Activated B cell treated with CpG ODN at 0.5 μM for 24 hours (primary cell): ENCODE results near the gene LONP1. TPM values are rescaled to one million over a fixed set of nuclear protein-coding genes. Genes with fewer than 3 reads are reported as not detected.
"Not testable (repeated sequence)": the region's sequence is repeated elsewhere in the genome, so short reads cannot be mapped to it uniquely, and the experiment has no call there.

Experiments
- ATAC-seq: fragments of 200-7000 bp; cut with Tn5 transposase; one replicate; pipeline ENCODE4 v1.10.0; 2021; ENCODE audit warnings: low read depth, mild to moderate bottlenecking, moderate library complexity
- CTCF ChIA-PET: fragments of 350-600 bp; sonication (Branson Sonifier 250); formaldehyde crosslinking; loops from one replicate; lab custom pipeline; 2021; ENCODE audit warnings: antibody characterized with exemption; lab: Charles Lee
- POLR2A ChIA-PET: fragments of 350-600 bp; sonication (Branson Sonifier 250); formaldehyde crosslinking; loops from one replicate; lab custom pipeline; 2021; ENCODE audit warnings: antibody characterized with exemption; lab: Charles Lee
- DNase-seq: peaks from one replicate; pipeline ENCODE4 v3.0.0; 2022
- H3K27ac Mint-ChIP-seq: one replicate; pipeline ENCODE4 v1.8.0; 2020; ENCODE audit warnings: mixed read lengths
- H3K27me3 Mint-ChIP-seq: one replicate; pipeline ENCODE4 v1.8.0; 2021; ENCODE audit warnings: mixed read lengths
- H3K36me3 Mint-ChIP-seq: one replicate; pipeline ENCODE4 v1.8.0; 2021; ENCODE audit warnings: low read depth, mixed read lengths
- H3K4me1 Mint-ChIP-seq: one replicate; pipeline ENCODE4 v1.8.0; 2021; ENCODE audit warnings: mixed read lengths
- H3K4me3 Mint-ChIP-seq: one replicate; pipeline ENCODE4 v1.8.0; 2020; ENCODE audit warnings: mild to moderate bottlenecking, mixed read lengths
- H3K9me3 Mint-ChIP-seq: one replicate; pipeline ENCODE4 v1.8.0; 2020; ENCODE audit warnings: mixed read lengths
- CTCF ChIP-seq: fragments of 200-600 bp; IDR thresholded peaks from one replicate; pipeline ENCODE4 v1.8.0; 2022; ENCODE audit warnings: antibody characterized with exemption, mild to moderate bottlenecking
- intact Hi-C: fragments of 100-400 bp; cut with micrococcal nuclease; formaldehyde crosslinking; loops from one replicate; pipeline ENCODE4 v1.15.1; 2024
- total RNA-seq: library from RNA; stranded (reverse); gene quantifications from 2 replicates; pipeline ENCODE4 v1.2.3, GENCODE V29; 2022

The LONP1 gene
- total RNA-seq, 1 donor from 2014 or later: 72.9 TPM

GRCh38 chr19:5706876-5707573 lies 12.9 kb downstream of the LONP1 start:
- H3K9me3 Mint-ChIP-seq: no peaks in the 10 kb centered on the region
- no peaks in the 10 kb centered on the region for H3K4me1 Mint-ChIP-seq
- peaks cover 68% of the 10 kb centered on the region for H3K36me3 Mint-ChIP-seq
- ChIA-PET POLR2A (interaction anchor here (1.2 kb wide), 1 partner anchor 18 kb away, joined by 3 read pairs; the partner anchor contains the start of gene RPL36), CTCF (no interaction called here)
- no peak overlapping the region for H3K27ac Mint-ChIP-seq
- H3K27me3 Mint-ChIP-seq: no peaks in the 10 kb centered on the region
- ATAC-seq (no peak), DNase-seq (no peak)
- TF ChIP-seq CTCF: no peak
- H3K4me3 Mint-ChIP-seq: no peak overlapping the region
- intact Hi-C loops: no loop called here

DNA sequence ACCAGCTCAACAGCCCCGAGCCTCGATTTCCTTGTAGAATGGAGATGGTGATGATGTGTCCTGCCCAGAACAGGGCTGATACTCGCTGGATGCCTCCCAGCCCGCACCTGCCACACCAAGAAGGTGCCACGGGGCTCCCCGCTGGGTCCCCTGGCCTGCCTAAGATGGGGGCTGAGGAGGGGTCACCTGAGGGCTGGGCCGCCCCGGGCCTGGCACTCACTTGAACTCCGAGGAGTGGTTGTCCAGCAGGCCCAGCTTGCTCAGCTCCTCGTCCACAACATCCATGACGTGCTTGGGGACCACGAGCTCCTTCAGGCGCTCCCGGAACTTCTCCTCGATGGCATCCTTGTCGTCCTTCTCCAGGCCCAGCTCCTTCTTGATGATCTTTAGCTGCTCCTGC lies 14.4 kb downstream of the LONP1 start:
- TF ChIP-seq CTCF: no peak
- H3K4me3 Mint-ChIP-seq: no peak overlapping the region
- H3K9me3 Mint-ChIP-seq: no peaks in the 10 kb centered on the region
- POLR2A ChIA-PET: interaction anchor here (0.7 to 1.8 kb wide), 2 partner anchors 13 to 83 kb away, joined by 4 to 6 read pairs; no protein-coding TSS in a partner anchor
- H3K27ac Mint-ChIP-seq: no peak overlapping the region
- peaks cover 67% of the 10 kb centered on the region for H3K36me3 Mint-ChIP-seq
- CTCF ChIA-PET: no interaction called here
- no peak for ATAC-seq
- H3K27me3 Mint-ChIP-seq: no peaks in the 10 kb centered on the region
- intact Hi-C loops: no loop called here
- H3K4me1 Mint-ChIP-seq: no peaks in the 10 kb centered on the region
- no peak for DNase-seq

DNA sequence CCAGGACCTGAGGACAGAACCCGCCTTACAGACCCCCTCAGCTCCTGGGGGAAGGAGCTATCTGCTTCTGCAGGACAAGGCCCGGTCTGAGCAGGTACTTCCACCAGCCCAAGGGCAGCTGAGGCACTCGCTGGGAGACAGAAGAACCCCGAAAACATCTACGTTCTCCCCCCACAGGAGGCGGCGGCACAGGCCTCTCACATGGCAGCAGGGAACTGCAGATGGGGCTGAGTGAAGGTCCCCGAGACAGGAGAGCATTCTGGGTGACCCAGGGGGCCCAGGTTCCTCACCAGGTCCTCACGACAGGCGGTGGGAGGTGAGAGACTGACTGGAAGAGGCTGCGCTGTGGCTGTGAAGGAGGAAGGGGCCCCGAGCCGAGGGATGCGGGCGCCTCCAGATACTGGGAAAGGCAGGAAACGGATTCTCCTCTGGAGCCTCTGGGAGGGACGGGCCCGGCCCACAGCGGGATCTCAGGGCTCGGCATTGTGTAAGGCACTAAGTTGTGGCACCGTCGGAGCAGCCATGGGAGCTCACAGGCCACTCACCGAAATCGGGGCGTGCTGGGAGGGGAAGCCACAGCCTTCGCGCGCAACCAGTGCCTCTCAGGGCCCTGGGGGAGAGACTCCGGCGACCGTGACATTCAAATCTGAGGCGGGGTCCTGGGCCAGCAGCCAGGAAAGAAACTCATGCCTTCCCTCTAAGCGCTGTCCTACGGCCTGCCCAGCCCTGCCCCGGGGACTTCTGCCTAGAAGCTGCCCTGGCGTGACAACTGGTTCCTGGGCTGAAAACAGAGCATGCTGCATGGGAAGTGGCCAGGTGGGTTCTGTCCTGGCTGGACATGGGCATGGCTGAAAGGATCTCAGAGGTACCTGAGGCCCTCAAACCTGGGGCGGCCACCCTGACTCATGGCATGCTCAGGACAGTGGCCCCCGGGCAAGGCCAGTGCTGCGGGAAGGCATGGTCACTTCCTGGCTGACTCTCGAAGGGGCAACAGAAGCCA lies 15.8 kb downstream of the LONP1 start:
- ATAC-seq: no peak
- CTCF ChIA-PET: no interaction called here
- H3K36me3 Mint-ChIP-seq: peaks cover 63% of the 10 kb centered on the region

GRCh38 chr19:5702053-5702410 lies 17.9 kb downstream of the LONP1 start:
- H3K27me3 Mint-ChIP-seq, H3K27ac Mint-ChIP-seq, H3K9me3 Mint-ChIP-seq, intact Hi-C loops, DNase-seq, POLR2A ChIA-PET, CTCF ChIA-PET, H3K4me3 Mint-ChIP-seq, ATAC-seq, H3K4me1 Mint-ChIP-seq: not testable (repeated sequence)
- H3K36me3 Mint-ChIP-seq: peaks cover 62% of the 10 kb centered on the region

More for the DNA sequence above, 15.8 kb downstream of the LONP1 start:
- no peaks in the 10 kb centered on the region for H3K27me3 Mint-ChIP-seq
- no peaks in the 10 kb centered on the region for H3K4me1 Mint-ChIP-seq
- no peaks in the 10 kb centered on the region for H3K9me3 Mint-ChIP-seq
- no peak for DNase-seq
- intact Hi-C loops: no loop called here
- no peak overlapping the region for H3K4me3 Mint-ChIP-seq
- POLR2A ChIA-PET: interaction anchor here (1.0 to 1.8 kb wide), 2 partner anchors 13 to 14 kb away, joined by 4 to 6 read pairs; no protein-coding TSS in a partner anchor
- no peak for TF ChIP-seq CTCF
- no peak overlapping the region for H3K27ac Mint-ChIP-seq

DNA sequence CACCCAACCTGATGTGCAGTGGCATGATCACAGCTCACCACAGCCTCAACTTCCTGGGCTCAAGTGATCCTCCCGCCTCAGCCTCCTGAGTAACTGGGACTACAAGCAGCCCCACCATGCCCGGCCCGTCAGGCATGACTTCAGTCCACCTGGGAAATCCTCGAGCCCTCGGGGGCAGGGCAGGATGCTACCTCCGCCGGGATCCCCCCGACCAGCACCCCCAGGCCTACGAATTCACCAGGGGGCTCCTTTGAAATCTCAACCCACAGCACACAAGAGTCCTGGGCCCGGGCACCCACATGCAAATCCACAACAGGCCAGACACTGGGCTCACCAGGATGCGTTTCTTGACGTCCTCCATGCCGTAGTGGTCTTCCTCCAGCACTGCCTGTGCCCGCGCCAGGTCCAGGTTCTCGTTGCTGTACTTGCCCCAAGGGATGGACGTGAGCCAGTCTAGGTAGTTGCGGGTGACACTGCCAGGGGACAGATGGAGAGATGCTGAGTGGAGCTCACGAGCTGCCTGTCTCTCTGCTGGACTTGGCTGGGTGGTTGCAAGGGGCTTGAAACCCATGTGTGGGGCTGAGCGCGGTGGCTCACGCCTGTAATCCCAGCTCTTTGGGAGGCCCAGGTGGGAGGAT lies 19.4 kb downstream of the LONP1 start:
- intact Hi-C loops: no loop called here
- DNase-seq: no peak
- no peak for ATAC-seq
- no peak for TF ChIP-seq CTCF
- Mint-ChIP-seq H3K4me3 (no peak overlapping the region), H3K27ac (no peak overlapping the region), H3K27me3 (no peaks in the 10 kb centered on the region), H3K36me3 (peaks cover 55% of the 10 kb centered on the region), H3K4me1 (peaks cover 5% of the 10 kb centered on the region), H3K9me3 (no peaks in the 10 kb centered on the region)
- ChIA-PET POLR2A (interaction anchor here (1.5 kb wide), 1 partner anchor 11 kb away, joined by 4 read pairs; the partner anchor contains the start of gene RPL36), CTCF (no interaction called here)
